GM18508 (cell line): ENCODE measurements around the gene SLC25A13.

ENCODE experiments used
- ATAC-seq: cut with Tn5 transposase; IDR thresholded peaks from one replicate; pipeline ENCODE4 v1.9.1; 2021; ENCODE audit warnings: moderate number of reproducible peaks; ENCODE audit not compliant: insufficient read depth, unreplicated experiment

Gene SLC25A13

DNA sequence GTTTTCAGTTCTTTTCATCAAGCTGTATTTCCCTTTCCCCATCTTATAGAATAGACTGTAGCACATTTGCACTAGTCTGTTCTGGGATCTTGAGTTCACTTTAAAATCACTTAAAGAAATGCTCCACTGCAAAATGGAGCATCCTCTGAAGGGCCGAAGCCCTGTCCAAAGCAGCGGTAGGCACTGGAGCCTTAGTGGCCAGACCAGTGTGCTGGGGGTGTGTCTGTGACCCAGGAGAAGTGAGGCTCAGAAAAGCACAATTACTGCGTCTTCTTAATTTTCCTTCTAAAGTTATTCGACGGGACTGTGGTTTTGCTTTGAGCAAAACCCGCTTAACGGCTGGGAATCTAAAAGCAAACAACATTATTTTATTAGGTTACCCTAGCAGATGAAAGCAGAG, 205.7 kb downstream of the SLC25A13 start:
- no peak for ATAC-seq

- ATAC-seq = no peak
Measured at GRCh38 chr7:96114190-96114589, 207.7 kb downstream of the SLC25A13 start.

DNA sequence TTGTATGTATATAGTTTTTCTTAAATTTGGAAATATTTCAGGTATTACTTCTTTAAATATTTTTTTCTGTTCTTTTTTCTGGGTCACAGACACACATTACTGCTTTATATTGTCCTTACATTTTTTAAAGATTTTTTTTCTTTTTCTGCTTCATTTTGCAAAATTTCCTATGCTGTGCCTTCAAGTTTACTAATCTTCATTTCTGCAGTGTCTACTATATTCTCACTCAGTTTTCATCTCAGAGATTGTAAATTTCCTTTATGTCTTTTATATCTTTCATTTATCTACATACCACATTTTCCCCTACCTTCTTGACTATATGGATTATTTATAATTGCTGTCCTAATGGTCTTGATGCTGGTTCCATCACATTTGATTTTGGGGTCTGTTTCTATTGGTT, 210.5 kb downstream of the SLC25A13 start:
- no peak for ATAC-seq

- ATAC-seq = no peak
Measured at GRCh38 chr7:96104984-96105383, 216.9 kb downstream of the SLC25A13 start.

DNA sequence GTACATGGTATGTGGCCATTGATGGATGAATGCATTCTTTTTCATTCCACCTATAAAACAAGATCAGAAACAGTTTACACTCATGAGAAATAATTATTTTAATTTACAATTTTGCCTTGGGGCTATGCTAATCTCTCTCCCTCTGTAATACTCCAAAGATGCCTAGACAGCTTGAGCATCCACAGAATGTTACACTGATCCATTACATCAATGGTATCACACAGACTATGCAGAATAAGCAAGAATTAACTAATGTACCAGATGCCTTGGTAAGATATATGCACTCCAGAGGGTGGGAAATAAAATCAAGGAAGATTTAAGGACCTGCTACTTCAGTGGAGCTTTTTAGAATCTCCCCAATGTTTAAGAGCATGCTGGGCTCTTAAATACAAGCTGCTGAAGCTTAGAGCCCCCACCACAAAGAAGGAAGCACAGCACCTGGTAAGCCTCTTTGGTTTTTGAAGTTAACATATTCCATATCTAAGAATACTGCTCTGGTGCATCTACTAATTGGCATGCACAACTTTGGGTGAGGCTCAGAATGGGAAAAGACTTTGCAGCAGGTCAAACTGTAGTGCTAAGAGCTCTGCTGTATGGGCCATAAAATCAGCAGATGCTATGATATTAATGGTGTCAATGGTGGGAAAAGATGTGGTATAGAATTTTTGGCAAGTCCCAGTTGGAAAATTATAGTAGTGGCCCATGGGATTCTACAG, 219.6 kb downstream of the SLC25A13 start:
- no peak for ATAC-seq

GRCh38 chr7:96100737-96101136, 221.2 kb downstream of the SLC25A13 start:
- ATAC-seq = no peak

DNA sequence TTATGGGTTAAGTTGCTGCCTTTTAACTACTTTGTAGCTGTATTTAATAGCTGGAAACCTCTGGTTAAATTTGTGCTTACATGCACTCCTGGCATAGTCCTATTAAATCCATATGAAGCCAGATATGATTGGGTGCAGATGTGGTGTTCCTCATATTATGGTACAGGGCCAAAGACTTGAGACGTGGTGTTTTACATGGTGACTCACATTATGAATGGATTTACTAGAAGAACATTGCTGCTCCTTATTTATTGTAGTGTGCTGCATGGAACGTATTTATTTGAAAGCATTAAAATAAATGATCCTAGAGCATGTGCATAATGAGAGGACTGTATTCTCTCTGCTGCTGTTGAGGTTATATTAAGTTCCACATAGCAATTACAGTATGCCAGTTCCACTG, 224.1 kb downstream of the SLC25A13 start:
- ATAC-seq = no peak

DNA sequence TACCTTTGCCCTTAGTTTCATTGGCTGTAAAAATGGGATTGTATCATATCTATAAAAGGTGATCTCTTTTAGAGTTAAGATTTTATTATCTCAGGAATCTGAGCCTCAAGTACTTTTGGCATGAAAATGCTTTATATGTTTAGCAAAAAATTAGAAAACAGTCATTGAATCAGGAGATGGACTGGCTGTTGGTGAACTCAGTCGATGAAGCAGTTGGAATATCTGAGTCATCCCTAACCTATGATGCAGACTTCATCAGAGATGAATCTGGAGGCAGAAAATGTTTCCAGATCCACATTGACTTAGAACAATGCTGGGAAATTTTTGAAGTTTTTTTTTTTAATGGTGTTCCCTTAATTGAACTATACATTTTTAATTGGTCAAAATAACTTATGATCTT, 228.5 kb downstream of the SLC25A13 start:
- no peak for ATAC-seq

- ATAC-seq = no peak
Measured at GRCh38 chr7:96090756-96091155, 231.1 kb downstream of the SLC25A13 start.

- ATAC-seq = no peak
Measured at GRCh38 chr7:96089511-96089910, 232.4 kb downstream of the SLC25A13 start.

GRCh38 chr7:96088579-96088978, 233.3 kb downstream of the SLC25A13 start:
- ATAC-seq = no peak

- no peak for ATAC-seq
Measured at GRCh38 chr7:96085953-96086352, 235.9 kb downstream of the SLC25A13 start.

GRCh38 chr7:96084881-96085553, 236.9 kb downstream of the SLC25A13 start:
- ATAC-seq = no peak

DNA sequence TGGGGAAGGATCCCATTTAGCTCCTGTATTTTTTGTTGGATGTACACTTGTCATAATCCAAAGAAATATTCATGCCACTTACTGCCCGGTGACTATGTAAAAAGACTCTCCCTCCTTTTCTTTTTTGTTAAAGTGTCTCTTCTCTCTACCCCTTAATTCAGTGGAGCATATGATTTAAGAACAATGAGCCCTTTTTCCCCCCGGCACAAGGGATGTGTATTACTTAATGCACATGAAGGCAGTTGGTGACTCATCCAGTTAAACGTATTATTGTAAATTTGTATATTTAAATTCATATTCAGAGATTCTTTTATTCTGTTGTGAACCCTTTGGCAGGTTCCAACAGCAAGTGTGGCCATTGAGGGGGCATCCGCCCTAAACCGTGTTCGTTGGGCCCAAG, 241.9 kb downstream of the SLC25A13 start:
- ATAC-seq = no peak

DNA sequence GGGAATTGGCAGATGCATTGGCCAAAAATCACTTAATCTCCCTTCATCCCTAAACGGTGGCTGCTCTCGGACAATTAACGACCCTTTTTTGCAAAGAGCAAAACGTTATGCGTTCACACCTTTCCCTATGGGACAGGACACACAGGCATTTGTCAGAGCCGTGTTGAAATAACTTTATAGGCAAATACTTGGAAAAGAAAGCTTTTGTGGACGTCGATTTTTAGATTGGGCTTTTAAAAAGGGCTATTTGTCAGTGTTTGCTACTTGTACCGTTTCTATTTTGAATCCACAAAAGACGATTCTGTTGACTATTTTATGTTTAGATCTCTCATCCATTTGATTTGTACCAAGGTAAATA, 245.6 kb downstream of the SLC25A13 start:
- no peak for ATAC-seq

DNA sequence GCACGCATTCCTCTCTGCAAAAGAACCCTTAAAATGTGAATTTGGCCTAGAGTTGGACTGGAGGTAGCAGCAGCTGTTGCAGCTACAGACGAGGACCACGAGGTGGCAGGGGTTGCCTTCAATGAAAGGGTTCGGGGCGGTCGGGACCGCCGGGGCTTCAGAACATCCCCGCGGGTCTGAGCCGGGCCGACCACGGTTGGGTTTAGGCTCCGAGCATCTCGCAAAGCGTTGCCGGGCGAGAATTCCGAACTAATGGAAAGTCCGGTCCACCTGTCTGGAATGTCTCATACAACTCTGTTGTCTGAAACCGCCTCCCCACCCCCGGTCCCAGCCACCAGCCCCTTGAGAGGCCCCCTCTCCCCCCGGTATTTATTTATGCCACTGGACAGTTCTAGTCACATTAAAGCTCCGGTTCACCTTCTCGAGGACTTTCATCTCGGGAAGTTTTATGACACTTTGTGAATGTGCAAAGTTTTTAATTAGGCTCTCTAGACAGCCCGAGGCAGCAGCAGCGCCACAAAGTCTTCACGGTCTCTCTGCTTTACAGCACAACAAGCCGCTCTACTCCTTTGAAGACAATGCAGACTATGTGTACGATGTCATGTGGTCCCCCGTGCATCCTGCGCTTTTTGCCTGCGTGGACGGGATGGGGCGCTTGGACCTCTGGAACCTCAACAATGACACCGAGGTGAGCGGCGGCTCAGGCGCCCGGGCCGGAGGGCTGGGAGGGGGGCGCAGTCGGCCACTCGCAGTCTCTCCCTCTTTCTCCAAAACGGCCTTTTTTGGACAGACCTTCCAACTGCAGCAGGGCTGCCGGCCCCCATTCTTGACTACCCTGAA, 246.2 kb downstream of the SLC25A13 start:
- no peak for ATAC-seq

DNA sequence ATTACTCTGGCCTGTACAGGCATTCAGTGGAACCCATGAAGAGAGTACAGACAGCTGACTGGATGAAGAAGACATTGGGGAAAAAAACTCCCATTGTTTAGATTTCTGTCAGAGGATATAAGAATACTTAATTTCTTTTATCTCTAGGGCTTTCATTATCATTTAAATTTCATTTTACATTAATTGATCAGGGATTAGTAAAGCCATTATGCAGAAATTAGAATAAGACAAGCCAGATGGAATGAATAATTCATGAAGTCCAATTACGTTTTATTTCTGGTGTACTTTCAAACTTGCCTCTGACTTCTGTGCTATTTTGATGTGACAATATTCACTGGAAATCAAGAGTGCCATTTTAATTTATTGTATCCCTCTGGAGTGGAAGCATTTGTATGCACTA, 247.0 kb downstream of the SLC25A13 start:
- no peak for ATAC-seq
